ENCODE results near the gene TTC39C. TPM values are rescaled to one million over a fixed set of nuclear protein-coding genes. Genes with fewer than 3 reads are reported as not detected.

Gene TTC39C
- total RNA-seq (10 to 100 TPM; 12.2 to 31.7 TPM), polyA plus RNA-seq (ENCODE audit: insufficient read length in 2 of 2) (10 to 100 TPM; 17.1 to 19.4 TPM)
- long read RNA-seq, donor 1, transcript TTC39C-209 (2 exons, 1,048 nt), result major isoform, 6 of 6 reads
- long read RNA-seq, donor 1, partial matches to known transcripts, result 0 of 6 reads
- long read RNA-seq, donor 1, other reads (novel, unspliced or antisense), result 0 of 6 reads
- long read RNA-seq, donor 2, partial matches to known transcripts, result 0 of 1 reads
- long read RNA-seq, donor 2, other reads (novel, unspliced or antisense), result 0 of 1 reads
- long read RNA-seq, donor 3, partial matches to known transcripts, result 0 of 1 reads
- long read RNA-seq, donor 3, other reads (novel, unspliced or antisense), result 0 of 1 reads
- long read RNA-seq, donor 4, partial matches to known transcripts, result 0 of 3 reads
- long read RNA-seq, donor 4, other reads (novel, unspliced or antisense), result 0 of 3 reads

GRCh38 chr18:24014062-24014985 is at the start of gene TTC39C:
TSS of gene TTC39C (plus strand) at chr18:24014754. CDS start at chr18:24014872, 118 bp downstream.
- DNase-seq (ENCODE audit: low read depth in 4 of 6, low spot score in 6 of 6), result peak in 3 of 6 donors; percentile 47 to 84 (median 82)
- Histone ChIP-seq H3K27me3 (ENCODE audit: control insufficient read depth, insufficient read depth, low read length) (no peaks in the 10 kb centered on the region), H3K27ac (ENCODE audit: low read depth, low read length) (peak within 1 kb of the TSS; percentile 61), H3K4me1 (ENCODE audit: control insufficient read depth, insufficient read depth, low read length) (peaks cover 12% of the 10 kb centered on the region), H3K36me3 (ENCODE audit: control insufficient read depth, insufficient read depth, low read length) (no peaks in the 10 kb centered on the region), H3K4me3 (ENCODE audit: low read depth, low read length) (peak within 1 kb of the TSS; percentile 79), H3K9me3 (ENCODE audit: control insufficient read depth, insufficient read depth, low read length) (no peaks in the 10 kb centered on the region)
- WGBS (ENCODE audit: insufficient coverage), result under 1% methylated on average over 118 of the region's 118 CpGs

GRCh38 chr18:23966909-23967308 is 47.6 kb upstream of the TTC39C start:
- Histone ChIP-seq H3K4me1 (ENCODE audit: control insufficient read depth, insufficient read depth, low read length) (no peaks in the 10 kb centered on the region), H3K36me3 (ENCODE audit: control insufficient read depth, insufficient read depth, low read length) (no peaks in the 10 kb centered on the region), H3K9me3 (ENCODE audit: control insufficient read depth, insufficient read depth, low read length) (no peaks in the 10 kb centered on the region), H3K27ac (ENCODE audit: low read depth, low read length) (no peak overlapping the region), H3K27me3 (ENCODE audit: control insufficient read depth, insufficient read depth, low read length) (no peaks in the 10 kb centered on the region), H3K4me3 (ENCODE audit: low read depth, low read length) (no peak overlapping the region)
- DNase-seq (ENCODE audit: low read depth in 4 of 6, low spot score in 6 of 6), result peak in 1 of 6 donors; percentile 37
- 83% methylated on average over 3 of the region's 8 CpGs for WGBS (ENCODE audit: insufficient coverage)

GRCh38 chr18:23967321-23968089 is 47.0 kb upstream of the TTC39C start:
- H3K36me3 ChIP-seq (ENCODE audit: control insufficient read depth, insufficient read depth, low read length), result no peaks in the 10 kb centered on the region
- DNase-seq (ENCODE audit: low read depth in 4 of 6, low spot score in 6 of 6), result no peak
- 91% methylated on average over 6 of the region's 9 CpGs for WGBS (ENCODE audit: insufficient coverage)
- no peaks in the 10 kb centered on the region for H3K27me3 ChIP-seq (ENCODE audit: control insufficient read depth, insufficient read depth, low read length)
- no peak overlapping the region for H3K27ac ChIP-seq (ENCODE audit: low read depth, low read length)
- H3K4me1 ChIP-seq (ENCODE audit: control insufficient read depth, insufficient read depth, low read length), result no peaks in the 10 kb centered on the region
- H3K9me3 ChIP-seq (ENCODE audit: control insufficient read depth, insufficient read depth, low read length), result no peaks in the 10 kb centered on the region
- H3K4me3 ChIP-seq (ENCODE audit: low read depth, low read length), result no peak overlapping the region

GRCh38 chr18:23968638-23969604 is 45.6 kb upstream of the TTC39C start:
- DNase-seq (ENCODE audit: low read depth in 4 of 6, low spot score in 6 of 6), result peak in 1 of 6 donors; percentile 55
- no peaks in the 10 kb centered on the region for H3K9me3 ChIP-seq (ENCODE audit: control insufficient read depth, insufficient read depth, low read length)
- H3K36me3 ChIP-seq (ENCODE audit: control insufficient read depth, insufficient read depth, low read length), result no peaks in the 10 kb centered on the region
- no peak overlapping the region for H3K4me3 ChIP-seq (ENCODE audit: low read depth, low read length)
- WGBS (ENCODE audit: insufficient coverage), result 100% methylated on average over 1 of the region's 4 CpGs
- no peaks in the 10 kb centered on the region for H3K27me3 ChIP-seq (ENCODE audit: control insufficient read depth, insufficient read depth, low read length)
- no peak overlapping the region for H3K27ac ChIP-seq (ENCODE audit: low read depth, low read length)
- no peaks in the 10 kb centered on the region for H3K4me1 ChIP-seq (ENCODE audit: control insufficient read depth, insufficient read depth, low read length)

GRCh38 chr18:23969664-23970063 is 44.9 kb upstream of the TTC39C start:
- Histone ChIP-seq H3K36me3 (ENCODE audit: control insufficient read depth, insufficient read depth, low read length) (no peaks in the 10 kb centered on the region), H3K4me3 (ENCODE audit: low read depth, low read length) (no peak overlapping the region), H3K9me3 (ENCODE audit: control insufficient read depth, insufficient read depth, low read length) (no peaks in the 10 kb centered on the region), H3K27ac (ENCODE audit: low read depth, low read length) (no peak overlapping the region), H3K4me1 (ENCODE audit: control insufficient read depth, insufficient read depth, low read length) (no peaks in the 10 kb centered on the region), H3K27me3 (ENCODE audit: control insufficient read depth, insufficient read depth, low read length) (no peaks in the 10 kb centered on the region)
- 84% methylated on average over 2 of the region's 6 CpGs for WGBS (ENCODE audit: insufficient coverage)
- DNase-seq (ENCODE audit: low read depth in 4 of 6, low spot score in 6 of 6), result no peak

- H3K4me1 ChIP-seq (ENCODE audit: control insufficient read depth, insufficient read depth, low read length), result no peaks in the 10 kb centered on the region
- no peak for DNase-seq (ENCODE audit: low read depth in 4 of 6, low spot score in 6 of 6)
- no peaks in the 10 kb centered on the region for H3K36me3 ChIP-seq (ENCODE audit: control insufficient read depth, insufficient read depth, low read length)
- H3K9me3 ChIP-seq (ENCODE audit: control insufficient read depth, insufficient read depth, low read length), result no peaks in the 10 kb centered on the region
- WGBS (ENCODE audit: insufficient coverage), result 91% methylated on average over 4 of the region's 7 CpGs
- H3K27me3 ChIP-seq (ENCODE audit: control insufficient read depth, insufficient read depth, low read length), result no peaks in the 10 kb centered on the region
- H3K4me3 ChIP-seq (ENCODE audit: low read depth, low read length), result no peak overlapping the region
- H3K27ac ChIP-seq (ENCODE audit: low read depth, low read length), result no peak overlapping the region
These were observed 44.1 kb upstream of the TTC39C start for GRCh38 chr18:23970161-23971096.

- no peaks in the 10 kb centered on the region for H3K27me3 ChIP-seq (ENCODE audit: control insufficient read depth, insufficient read depth, low read length)
- no peak for DNase-seq (ENCODE audit: low read depth in 4 of 6, low spot score in 6 of 6)
- no peak overlapping the region for H3K4me3 ChIP-seq (ENCODE audit: low read depth, low read length)
- 100% methylated on average over 3 of the region's 5 CpGs for WGBS (ENCODE audit: insufficient coverage)
- H3K9me3 ChIP-seq (ENCODE audit: control insufficient read depth, insufficient read depth, low read length), result no peaks in the 10 kb centered on the region
- no peaks in the 10 kb centered on the region for H3K36me3 ChIP-seq (ENCODE audit: control insufficient read depth, insufficient read depth, low read length)
- H3K27ac ChIP-seq (ENCODE audit: low read depth, low read length), result no peak overlapping the region
- H3K4me1 ChIP-seq (ENCODE audit: control insufficient read depth, insufficient read depth, low read length), result no peaks in the 10 kb centered on the region
These were observed 43.5 kb upstream of the TTC39C start for GRCh38 chr18:23971097-23971440.

GRCh38 chr18:23971666-23972230 is 42.8 kb upstream of the TTC39C start:
- WGBS (ENCODE audit: insufficient coverage), result 70% methylated on average over 3 of the region's 5 CpGs
- no peak overlapping the region for H3K27ac ChIP-seq (ENCODE audit: low read depth, low read length)
- no peaks in the 10 kb centered on the region for H3K36me3 ChIP-seq (ENCODE audit: control insufficient read depth, insufficient read depth, low read length)

More at GRCh38 chr18:23971666-23972230, 42.8 kb upstream of the TTC39C start:
- Histone ChIP-seq H3K9me3 (ENCODE audit: control insufficient read depth, insufficient read depth, low read length) (no peaks in the 10 kb centered on the region), H3K27me3 (ENCODE audit: control insufficient read depth, insufficient read depth, low read length) (no peaks in the 10 kb centered on the region), H3K4me1 (ENCODE audit: control insufficient read depth, insufficient read depth, low read length) (no peaks in the 10 kb centered on the region), H3K4me3 (ENCODE audit: low read depth, low read length) (no peak overlapping the region)
- DNase-seq (ENCODE audit: low read depth in 4 of 6, low spot score in 6 of 6), result no peak

Data from spinal cord (tissue), 10 donors.